IMR-90 (cell line): Measurements from ENCODE around the gene CCDC198.

Source experiments
- BHLHE40 ChIP-seq: fragments of 150-350 bp; IDR thresholded peaks from 2 replicates; pipeline ENCODE4 v1.6.1; 2016; ENCODE audit warnings: mild to moderate bottlenecking, low read depth, low read length
- MXI1 ChIP-seq: IDR thresholded peaks from 2 replicates; pipeline ENCODE4 v1.6.1; 2012; ENCODE audit warnings: low read depth, mild to moderate bottlenecking, low read length, moderate library complexity, borderline replicate concordance
- POLR2A ChIP-seq: IDR thresholded peaks from 2 replicates; pipeline ENCODE4 v1.6.1; 2012; ENCODE audit warnings: mild to moderate bottlenecking, low read depth, low read length
- RAD21 ChIP-seq: IDR thresholded peaks from 2 replicates; pipeline ENCODE4 v1.6.1; 2012; ENCODE audit warnings: low read length, improper control_type of control experiment
- RCOR1 ChIP-seq: IDR thresholded peaks from 2 replicates; pipeline ENCODE4 v1.6.1; 2012; ENCODE audit warnings: mild to moderate bottlenecking, low read length, improper control_type of control experiment; ENCODE audit not compliant: insufficient replicate concordance
- SMC3 ChIP-seq: fragments of 150-350 bp; IDR thresholded peaks from 2 replicates; pipeline ENCODE4 v1.6.1; 2016; ENCODE audit warnings: low read depth, mild to moderate bottlenecking, antibody characterized with exemption, low read length, moderate library complexity
- TF ChIP-seq, protein P1 (sequence below): conservative IDR thresholded peaks from 2 replicates; pipeline ENCODE4 v1.5.1; 2012; ENCODE audit warnings: mild to moderate bottlenecking, low read depth, low read length, improper control_type of control experiment
- TF ChIP-seq, protein P2 (sequence below): fragments of 150-350 bp; IDR thresholded peaks from 2 replicates; pipeline ENCODE4 v1.6.1; 2017; ENCODE audit warnings: mild to moderate bottlenecking, antibody characterized with exemption, low read length, low read depth
- TF ChIP-seq, protein P3 (sequence below): fragments of 150-350 bp; IDR thresholded peaks from 2 replicates; pipeline ENCODE4 v1.6.1; 2016; ENCODE audit warnings: low read depth, mild to moderate bottlenecking, low read length, moderate library complexity, borderline replicate concordance

DNA sequence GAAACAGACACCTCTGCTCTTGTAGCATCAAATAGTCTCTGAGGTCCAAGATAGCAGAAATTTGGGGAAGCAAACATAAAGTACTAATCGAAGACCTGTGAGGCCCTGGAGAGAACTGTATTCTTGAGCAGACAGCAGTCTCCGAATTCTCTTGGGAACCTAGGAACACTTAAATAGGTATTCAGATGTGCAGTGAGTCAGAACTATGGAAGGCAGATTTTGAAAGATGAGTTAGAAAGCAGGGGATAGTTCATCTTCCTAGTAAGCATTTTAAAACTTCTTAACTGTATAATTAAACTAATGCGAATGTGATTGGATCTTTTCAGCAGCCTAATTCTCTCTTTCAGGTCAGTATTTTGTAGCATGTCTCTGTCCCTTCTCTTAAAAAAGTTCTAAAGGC is 72.7 kb downstream of the CCDC198 start:
- TF ChIP-seq, protein P1, sequence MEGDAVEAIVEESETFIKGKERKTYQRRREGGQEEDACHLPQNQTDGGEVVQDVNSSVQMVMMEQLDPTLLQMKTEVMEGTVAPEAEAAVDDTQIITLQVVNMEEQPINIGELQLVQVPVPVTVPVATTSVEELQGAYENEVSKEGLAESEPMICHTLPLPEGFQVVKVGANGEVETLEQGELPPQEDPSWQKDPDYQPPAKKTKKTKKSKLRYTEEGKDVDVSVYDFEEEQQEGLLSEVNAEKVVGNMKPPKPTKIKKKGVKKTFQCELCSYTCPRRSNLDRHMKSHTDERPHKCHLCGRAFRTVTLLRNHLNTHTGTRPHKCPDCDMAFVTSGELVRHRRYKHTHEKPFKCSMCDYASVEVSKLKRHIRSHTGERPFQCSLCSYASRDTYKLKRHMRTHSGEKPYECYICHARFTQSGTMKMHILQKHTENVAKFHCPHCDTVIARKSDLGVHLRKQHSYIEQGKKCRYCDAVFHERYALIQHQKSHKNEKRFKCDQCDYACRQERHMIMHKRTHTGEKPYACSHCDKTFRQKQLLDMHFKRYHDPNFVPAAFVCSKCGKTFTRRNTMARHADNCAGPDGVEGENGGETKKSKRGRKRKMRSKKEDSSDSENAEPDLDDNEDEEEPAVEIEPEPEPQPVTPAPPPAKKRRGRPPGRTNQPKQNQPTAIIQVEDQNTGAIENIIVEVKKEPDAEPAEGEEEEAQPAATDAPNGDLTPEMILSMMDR, result no peak
- no peak for TF ChIP-seq POLR2A
- TF ChIP-seq MXI1, result no peak
- no peak for TF ChIP-seq SMC3
- TF ChIP-seq, protein P2, sequence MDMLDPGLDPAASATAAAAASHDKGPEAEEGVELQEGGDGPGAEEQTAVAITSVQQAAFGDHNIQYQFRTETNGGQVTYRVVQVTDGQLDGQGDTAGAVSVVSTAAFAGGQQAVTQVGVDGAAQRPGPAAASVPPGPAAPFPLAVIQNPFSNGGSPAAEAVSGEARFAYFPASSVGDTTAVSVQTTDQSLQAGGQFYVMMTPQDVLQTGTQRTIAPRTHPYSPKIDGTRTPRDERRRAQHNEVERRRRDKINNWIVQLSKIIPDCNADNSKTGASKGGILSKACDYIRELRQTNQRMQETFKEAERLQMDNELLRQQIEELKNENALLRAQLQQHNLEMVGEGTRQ, result no peak
- no peak for TF ChIP-seq RCOR1
- TF ChIP-seq BHLHE40, result no peak
- TF ChIP-seq RAD21, result no peak
- TF ChIP-seq, protein P3, sequence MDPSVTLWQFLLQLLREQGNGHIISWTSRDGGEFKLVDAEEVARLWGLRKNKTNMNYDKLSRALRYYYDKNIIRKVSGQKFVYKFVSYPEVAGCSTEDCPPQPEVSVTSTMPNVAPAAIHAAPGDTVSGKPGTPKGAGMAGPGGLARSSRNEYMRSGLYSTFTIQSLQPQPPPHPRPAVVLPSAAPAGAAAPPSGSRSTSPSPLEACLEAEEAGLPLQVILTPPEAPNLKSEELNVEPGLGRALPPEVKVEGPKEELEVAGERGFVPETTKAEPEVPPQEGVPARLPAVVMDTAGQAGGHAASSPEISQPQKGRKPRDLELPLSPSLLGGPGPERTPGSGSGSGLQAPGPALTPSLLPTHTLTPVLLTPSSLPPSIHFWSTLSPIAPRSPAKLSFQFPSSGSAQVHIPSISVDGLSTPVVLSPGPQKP, result no peak
